GM18870 (cell line): ENCODE results near the gene ACP4.

Experiments
- ATAC-seq: cut with Tn5 transposase; IDR thresholded peaks from one replicate; pipeline ENCODE4 v1.9.1; 2021; ENCODE audit warnings: moderate library complexity; ENCODE audit not compliant: unreplicated experiment

ACP4 gene

GRCh38 chr19:50839712-50840655 lies 49.8 kb downstream of the ACP4 start:
- no peak for ATAC-seq

DNA sequence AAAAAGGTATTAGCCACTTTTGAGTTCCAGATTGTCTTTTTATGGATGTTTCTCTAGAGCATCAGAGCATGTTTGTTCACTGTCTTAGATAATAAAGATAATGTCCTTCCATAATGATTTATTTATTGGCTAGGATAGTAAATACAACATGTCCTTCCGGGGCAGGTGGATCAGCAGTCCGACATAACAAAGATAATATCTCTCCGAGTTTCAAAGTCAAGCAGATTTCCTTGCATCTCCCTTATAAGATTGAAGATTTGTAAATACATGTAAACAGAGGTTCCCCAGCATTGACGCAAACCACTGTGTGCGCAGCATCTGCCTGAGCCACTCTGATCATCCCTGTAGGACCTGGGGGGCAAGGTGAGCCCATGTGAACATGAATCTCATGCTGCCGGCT lies 51.9 kb downstream of the ACP4 start:
- no peak for ATAC-seq

DNA sequence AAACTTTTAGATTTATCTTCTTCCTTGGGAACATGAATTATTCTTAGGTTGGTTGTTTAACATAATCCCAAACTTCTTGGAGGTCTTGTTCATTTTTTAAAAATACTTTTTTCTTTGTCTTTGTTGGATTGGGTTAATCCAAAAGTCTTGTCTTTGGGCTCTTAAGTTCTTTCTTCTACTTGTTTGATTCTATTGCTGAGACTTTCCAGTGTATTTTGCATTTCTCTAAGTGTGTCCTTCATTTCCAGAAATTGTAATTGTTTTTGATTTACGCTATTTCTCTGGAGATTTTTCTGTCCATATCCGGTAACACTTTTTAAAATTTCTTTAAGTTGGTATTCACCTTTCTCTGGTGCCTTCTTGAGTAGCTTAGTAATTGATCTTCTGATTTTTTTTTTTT lies 53.0 kb downstream of the ACP4 start:
- ATAC-seq: no peak

- ATAC-seq: no peak
Measured at GRCh38 chr19:50843701-50844221, 53.5 kb downstream of the ACP4 start.

GRCh38 chr19:50844296-50844935 lies 54.2 kb downstream of the ACP4 start:
- no peak for ATAC-seq
